AG04449 (cell line): ENCODE measurements around the gene CNOT4.

Experiments
- CTCF ChIA-PET: fragments of 350-600 bp; formaldehyde crosslinking; extraction: SDS; loops from one replicate; lab custom pipeline; 2021; ENCODE audit warnings: antibody characterized with exemption; lab: Yijun Ruan, JAX
- POLR2A ChIA-PET: fragments of 400-600, 350-600 bp; formaldehyde crosslinking; extraction: SDS; loops from one replicate; lab custom pipeline; 2020; ENCODE audit warnings: antibody characterized with exemption, inconsistent platforms; lab: Yijun Ruan, JAX
- DNase-seq: peaks from one replicate; pipeline ENCODE4 v3.0.0-alpha.2; 2010; ENCODE audit warnings: low read depth, low spot score
- H3K4me3 ChIP-seq: 2 replicates; pipeline ENCODE4 v1.5.1; 2011; ENCODE audit warnings: low read depth, mild to moderate bottlenecking, control low read depth, low read length
- TF ChIP-seq, protein P1 (sequence below): IDR thresholded peaks from one replicate; pipeline ENCODE4 v1.5.1; 2011; ENCODE audit warnings: mild to moderate bottlenecking, moderate library complexity, low read length, control low read depth, inconsistent platforms; ENCODE audit not compliant: insufficient read depth; ENCODE audit errors: missing control alignments

The CNOT4 gene

DNA sequence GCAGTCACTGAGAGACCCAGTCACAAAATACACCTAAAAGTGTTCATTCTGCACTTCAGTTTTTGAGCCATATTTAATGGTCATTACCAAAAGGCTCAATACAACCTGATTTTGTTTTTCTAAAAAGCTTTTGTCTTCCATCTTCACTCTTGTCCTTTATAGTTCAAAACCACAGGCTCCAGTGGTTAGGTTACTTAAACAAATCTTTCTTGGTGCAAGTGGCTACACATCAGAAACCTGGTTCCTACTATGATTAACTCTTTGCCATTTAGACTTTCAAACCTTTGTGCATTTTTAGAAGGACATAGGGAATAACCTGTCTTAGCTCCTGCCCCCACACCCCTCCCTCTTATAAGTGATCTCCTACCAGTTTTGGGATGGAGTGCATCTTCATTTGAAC lies 140.5 kb downstream of the CNOT4 start:
- POLR2A ChIA-PET: no interaction called here
- no peak for DNase-seq
- H3K4me3 ChIP-seq: no peak overlapping the region
- CTCF ChIA-PET: no interaction called here
- TF ChIP-seq, protein P1, sequence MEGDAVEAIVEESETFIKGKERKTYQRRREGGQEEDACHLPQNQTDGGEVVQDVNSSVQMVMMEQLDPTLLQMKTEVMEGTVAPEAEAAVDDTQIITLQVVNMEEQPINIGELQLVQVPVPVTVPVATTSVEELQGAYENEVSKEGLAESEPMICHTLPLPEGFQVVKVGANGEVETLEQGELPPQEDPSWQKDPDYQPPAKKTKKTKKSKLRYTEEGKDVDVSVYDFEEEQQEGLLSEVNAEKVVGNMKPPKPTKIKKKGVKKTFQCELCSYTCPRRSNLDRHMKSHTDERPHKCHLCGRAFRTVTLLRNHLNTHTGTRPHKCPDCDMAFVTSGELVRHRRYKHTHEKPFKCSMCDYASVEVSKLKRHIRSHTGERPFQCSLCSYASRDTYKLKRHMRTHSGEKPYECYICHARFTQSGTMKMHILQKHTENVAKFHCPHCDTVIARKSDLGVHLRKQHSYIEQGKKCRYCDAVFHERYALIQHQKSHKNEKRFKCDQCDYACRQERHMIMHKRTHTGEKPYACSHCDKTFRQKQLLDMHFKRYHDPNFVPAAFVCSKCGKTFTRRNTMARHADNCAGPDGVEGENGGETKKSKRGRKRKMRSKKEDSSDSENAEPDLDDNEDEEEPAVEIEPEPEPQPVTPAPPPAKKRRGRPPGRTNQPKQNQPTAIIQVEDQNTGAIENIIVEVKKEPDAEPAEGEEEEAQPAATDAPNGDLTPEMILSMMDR: no peak

DNA sequence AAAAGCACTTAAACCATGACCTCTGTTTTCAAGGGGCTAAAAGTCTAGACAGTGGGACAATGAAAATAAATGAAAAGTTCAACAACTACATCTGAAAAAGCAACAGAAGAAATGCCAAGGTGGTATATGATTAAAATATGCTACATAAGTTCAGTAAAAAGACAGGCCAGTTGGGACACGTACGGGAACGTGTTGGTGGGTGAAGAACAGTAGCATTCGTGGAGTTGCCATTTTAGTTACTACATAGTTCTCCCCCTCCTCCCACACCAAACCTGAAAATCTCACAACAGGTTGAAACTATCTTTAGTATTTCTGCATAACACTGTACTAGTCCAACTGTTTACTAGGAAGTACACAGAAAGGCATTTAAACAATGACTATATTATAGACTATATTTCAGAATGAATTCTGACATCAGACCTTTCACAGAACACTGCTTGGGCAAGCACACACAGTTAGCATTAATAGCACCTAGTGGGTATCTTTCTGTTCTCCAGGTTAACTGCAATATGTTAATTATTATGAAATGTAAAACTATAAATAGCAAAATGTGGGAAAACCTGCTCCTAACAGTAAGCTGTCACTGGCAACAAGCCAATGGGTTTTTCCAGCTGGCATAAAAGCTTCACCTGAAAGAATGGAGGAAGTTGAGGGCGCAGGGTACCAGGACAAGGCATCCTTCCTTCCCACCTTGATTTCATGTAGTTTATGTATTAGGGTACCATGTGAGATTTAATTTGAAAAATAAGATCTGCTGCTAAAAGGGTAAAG lies 141.3 kb downstream of the CNOT4 start:
- H3K4me3 ChIP-seq: no peak overlapping the region
- CTCF ChIA-PET: no interaction called here
- no peak for DNase-seq
- POLR2A ChIA-PET: no interaction called here
- TF ChIP-seq, protein P1: no peak

DNA sequence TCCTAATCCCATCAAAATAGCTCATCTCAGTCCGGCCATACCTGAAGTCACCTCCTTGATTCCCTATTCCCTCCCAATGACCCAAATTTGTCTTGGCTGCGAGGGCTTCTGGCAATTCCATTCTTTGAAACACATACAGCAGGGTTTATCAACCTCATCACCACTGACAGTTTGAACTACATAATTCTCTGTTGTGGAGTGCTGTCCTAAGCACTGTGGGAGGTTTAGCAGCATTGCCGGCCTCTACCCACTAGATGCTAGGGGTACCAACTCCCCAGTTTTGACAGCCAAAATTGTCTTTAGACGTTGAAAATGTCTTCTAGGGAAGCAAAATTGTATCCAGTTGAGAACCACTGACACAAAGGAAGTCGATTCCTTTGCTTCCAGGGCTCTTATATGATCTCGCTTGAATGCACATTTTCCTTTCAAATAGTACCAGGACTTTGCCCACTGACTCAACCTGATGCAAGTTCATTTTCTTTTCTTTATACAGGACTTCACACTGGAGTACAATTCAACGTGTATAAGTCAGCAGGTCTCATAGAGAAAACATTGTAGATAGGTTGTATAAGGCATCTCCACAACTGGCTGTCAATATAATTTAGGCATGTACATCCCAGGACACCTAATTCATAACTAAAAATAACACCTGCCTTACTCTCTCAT lies 142.9 kb downstream of the CNOT4 start:
- CTCF ChIA-PET: no interaction called here
- no peak for DNase-seq
- no peak overlapping the region for H3K4me3 ChIP-seq
- POLR2A ChIA-PET: no interaction called here
- TF ChIP-seq, protein P1: no peak

DNA sequence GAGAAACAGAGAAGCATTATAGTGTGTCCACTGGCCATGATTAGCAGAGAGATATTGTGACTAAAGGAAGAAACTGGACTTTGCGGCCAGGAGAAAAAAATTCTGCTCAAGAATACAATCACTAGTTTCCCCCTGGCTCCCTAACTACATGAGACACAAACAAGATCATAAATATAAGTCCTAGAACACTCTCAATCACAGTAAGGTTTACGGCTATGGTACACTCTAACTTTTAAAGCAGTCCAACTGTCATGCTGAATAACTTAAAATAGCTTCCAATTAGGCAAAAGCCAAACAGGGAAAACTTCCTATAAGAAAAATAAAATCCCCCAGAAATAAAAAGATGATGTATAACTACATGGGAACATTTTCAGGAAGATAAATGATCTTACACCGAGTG lies 144.2 kb downstream of the CNOT4 start:
- CTCF ChIA-PET: interaction anchor here (1.1 kb wide), 1 partner anchor 11 kb away, joined by 3 read pairs; no protein-coding TSS in a partner anchor
- TF ChIP-seq, protein P1: no peak
- POLR2A ChIA-PET: no interaction called here

DNA sequence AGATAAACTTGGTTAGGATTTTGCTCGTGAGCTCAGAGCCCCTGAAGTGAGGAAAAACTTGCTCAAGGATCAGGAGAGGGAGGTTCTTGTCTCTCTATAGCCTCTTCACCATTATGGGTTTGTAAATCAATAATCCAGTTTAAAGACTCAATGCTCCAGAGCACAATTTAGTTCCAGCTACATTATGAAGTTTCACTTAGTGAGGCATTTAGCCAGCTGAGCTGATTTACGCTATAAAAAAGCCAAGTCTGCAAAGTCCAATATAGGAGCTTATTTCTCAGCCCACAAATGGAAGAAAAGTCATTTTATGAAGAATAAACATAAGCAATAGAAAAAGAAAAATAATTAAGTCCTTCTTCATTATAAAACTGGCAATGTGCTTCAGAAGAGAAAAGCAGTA lies 145.7 kb downstream of the CNOT4 start:
- POLR2A ChIA-PET: no interaction called here
- TF ChIP-seq, protein P1: no peak
- no peak overlapping the region for H3K4me3 ChIP-seq
- CTCF ChIA-PET: interaction anchor here (1.1 to 1.8 kb wide), 2 partner anchors 12 to 89 kb away, joined by 3 to 5 read pairs; no protein-coding TSS in a partner anchor
- DNase-seq: no peak

More for the DNA sequence above, 144.2 kb downstream of the CNOT4 start:
- H3K4me3 ChIP-seq: no peak overlapping the region
- no peak for DNase-seq

DNA sequence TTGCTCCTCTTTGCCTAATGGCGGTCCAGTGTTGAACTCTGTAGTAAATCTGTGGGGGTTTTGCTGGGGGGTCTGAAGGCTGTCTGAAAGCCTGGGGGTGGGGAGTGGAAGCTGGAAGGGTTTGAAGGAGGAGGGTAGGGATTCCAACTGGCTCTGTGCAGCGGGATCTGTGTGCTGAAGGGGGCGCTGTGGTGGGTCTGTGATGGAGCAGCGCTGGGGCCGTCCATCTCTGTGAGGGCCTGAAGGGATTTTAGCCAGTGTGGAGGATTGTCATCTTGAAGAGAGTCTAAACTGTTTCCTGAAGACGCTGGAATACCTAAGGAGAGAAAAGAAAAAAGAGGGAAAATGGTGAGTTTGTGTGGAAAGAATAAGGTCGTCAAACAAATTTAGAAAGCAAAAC lies 147.0 kb downstream of the CNOT4 start:
- no peak for DNase-seq
- no peak overlapping the region for H3K4me3 ChIP-seq

More for the DNA sequence above, 147.0 kb downstream of the CNOT4 start:
- TF ChIP-seq, protein P1: no peak
- POLR2A ChIA-PET: no interaction called here
- CTCF ChIA-PET: interaction anchor here (1.8 to 2.0 kb wide), 2 partner anchors 10 to 82 kb away, joined by 5 to 6 read pairs; no protein-coding TSS in a partner anchor
